ENCODE measurements around the gene PTP4A2.

DNA sequence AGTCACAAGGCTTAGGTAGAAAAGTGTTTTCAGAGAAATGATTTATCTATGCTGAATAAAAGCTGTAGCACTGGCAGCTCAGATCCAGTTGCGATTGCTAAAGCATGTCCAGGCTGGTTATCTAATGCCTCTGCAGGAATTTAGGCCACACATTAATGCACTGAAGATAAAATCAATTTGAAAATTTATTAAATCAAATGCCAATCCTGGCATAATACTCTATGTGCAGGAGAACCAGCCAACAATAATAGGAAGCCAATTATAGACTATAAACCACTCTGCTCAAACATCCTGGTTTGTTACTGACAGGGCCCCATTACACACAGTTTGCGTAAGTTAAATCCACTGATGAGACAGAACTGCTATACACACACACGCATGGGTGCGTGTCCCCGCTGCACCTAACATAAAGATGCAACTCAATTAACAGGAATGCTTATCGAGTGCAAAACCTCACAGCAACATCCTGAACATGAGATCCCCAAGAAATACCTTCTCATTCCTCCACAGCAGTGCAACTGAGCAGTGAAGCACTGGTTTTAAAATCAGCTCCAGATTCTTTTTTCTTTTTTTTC is 40.6 kb downstream of the PTP4A2 start:
- TF ChIP-seq, protein P1, sequence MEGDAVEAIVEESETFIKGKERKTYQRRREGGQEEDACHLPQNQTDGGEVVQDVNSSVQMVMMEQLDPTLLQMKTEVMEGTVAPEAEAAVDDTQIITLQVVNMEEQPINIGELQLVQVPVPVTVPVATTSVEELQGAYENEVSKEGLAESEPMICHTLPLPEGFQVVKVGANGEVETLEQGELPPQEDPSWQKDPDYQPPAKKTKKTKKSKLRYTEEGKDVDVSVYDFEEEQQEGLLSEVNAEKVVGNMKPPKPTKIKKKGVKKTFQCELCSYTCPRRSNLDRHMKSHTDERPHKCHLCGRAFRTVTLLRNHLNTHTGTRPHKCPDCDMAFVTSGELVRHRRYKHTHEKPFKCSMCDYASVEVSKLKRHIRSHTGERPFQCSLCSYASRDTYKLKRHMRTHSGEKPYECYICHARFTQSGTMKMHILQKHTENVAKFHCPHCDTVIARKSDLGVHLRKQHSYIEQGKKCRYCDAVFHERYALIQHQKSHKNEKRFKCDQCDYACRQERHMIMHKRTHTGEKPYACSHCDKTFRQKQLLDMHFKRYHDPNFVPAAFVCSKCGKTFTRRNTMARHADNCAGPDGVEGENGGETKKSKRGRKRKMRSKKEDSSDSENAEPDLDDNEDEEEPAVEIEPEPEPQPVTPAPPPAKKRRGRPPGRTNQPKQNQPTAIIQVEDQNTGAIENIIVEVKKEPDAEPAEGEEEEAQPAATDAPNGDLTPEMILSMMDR (IDR thresholded peaks at IDR 0.05): no peak
- no peak for TF ChIP-seq POLR2A (IDR thresholded peaks at IDR 0.05)
- no peak for TF ChIP-seq POLR2AphosphoS5 (IDR thresholded peaks at IDR 0.05)

Measured in breast epithelium (tissue), 3 donors.